Neutrophil (primary cell): Measurements from ENCODE around the gene PPP1R3C.

Experiments
- H3K27ac ChIP-seq: fragments of 200-600 bp; sonication (generic); 2 replicates; pipeline ENCODE4 v1.5.1; 2016; ENCODE audit warnings: mild to moderate bottlenecking, moderate library complexity
- H3K27me3 ChIP-seq: fragments of 200-600 bp; sonication (generic); 2 replicates; pipeline ENCODE4 v1.6.0; 2016; ENCODE audit warnings: mild to moderate bottlenecking
- H3K36me3 ChIP-seq: fragments of 200-600 bp; sonication (generic); 2 replicates; pipeline ENCODE4 v1.5.1; 2017
- H3K4me1 ChIP-seq, 2 experiments: fragments of 200-600 bp in 1 of 2; sonication (generic) in 1 of 2; 1 replicate in 1 of 2; 2 replicates in 1 of 2; pipeline versions ENCODE4 v1.5.1 to v1.6.1; 2013 to 2016; ENCODE audit warnings: low read depth in 1 of 2, low read length in 1 of 2, mild to moderate bottlenecking in 1 of 2, moderate library complexity in 1 of 2; ENCODE audit not compliant: control insufficient read depth in 1 of 2, insufficient read depth in 1 of 2
- H3K4me3 ChIP-seq, 2 experiments: fragments of 200-600 bp in 1 of 2; sonication (generic) in 1 of 2; 1 replicate in 1 of 2; 2 replicates in 1 of 2; pipeline ENCODE4 v1.5.1; 2013 to 2016; ENCODE audit warnings: low read depth in 1 of 2, low read length in 1 of 2, mild to moderate bottlenecking in 1 of 2, moderate library complexity in 1 of 2
- H3K9me3 ChIP-seq: fragments of 200-600 bp; sonication (generic); 2 replicates; pipeline ENCODE4 v1.5.1; 2016
- TF ChIP-seq, protein P1 (sequence below): fragments of 200-600 bp; sonication (generic); IDR thresholded peaks from 2 replicates; pipeline ENCODE4 v1.5.1; 2016; ENCODE audit warnings: antibody characterized with exemption

Gene PPP1R3C

DNA sequence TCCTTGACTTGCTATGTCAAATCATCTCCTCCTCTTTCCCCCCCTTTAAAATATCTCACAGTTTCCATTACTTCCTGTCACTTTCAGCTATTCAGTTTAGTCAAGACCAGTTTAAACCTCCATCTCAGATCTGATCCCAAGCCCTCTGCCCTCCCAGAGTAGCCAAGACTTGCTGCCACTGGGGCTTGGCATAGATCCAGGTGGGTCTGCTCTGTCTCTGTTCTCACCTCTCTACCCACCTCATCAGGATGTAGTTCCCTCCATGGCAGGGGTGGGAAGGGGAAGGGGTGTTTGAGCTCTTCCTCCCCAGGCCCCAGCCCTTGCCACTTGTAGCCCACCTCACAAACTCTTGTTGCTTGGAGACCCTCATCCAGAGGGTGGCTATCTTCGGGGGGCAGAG is 22.0 kb downstream of the PPP1R3C start:
- Histone ChIP-seq H3K27ac (no peak overlapping the region), H3K36me3 (no peaks in the 10 kb centered on the region), H3K4me3 (no peak overlapping the region), H3K9me3 (no peaks in the 10 kb centered on the region), H3K27me3 (no peaks in the 10 kb centered on the region), H3K4me1 (no peaks in the 10 kb centered on the region)
- TF ChIP-seq, protein P1, sequence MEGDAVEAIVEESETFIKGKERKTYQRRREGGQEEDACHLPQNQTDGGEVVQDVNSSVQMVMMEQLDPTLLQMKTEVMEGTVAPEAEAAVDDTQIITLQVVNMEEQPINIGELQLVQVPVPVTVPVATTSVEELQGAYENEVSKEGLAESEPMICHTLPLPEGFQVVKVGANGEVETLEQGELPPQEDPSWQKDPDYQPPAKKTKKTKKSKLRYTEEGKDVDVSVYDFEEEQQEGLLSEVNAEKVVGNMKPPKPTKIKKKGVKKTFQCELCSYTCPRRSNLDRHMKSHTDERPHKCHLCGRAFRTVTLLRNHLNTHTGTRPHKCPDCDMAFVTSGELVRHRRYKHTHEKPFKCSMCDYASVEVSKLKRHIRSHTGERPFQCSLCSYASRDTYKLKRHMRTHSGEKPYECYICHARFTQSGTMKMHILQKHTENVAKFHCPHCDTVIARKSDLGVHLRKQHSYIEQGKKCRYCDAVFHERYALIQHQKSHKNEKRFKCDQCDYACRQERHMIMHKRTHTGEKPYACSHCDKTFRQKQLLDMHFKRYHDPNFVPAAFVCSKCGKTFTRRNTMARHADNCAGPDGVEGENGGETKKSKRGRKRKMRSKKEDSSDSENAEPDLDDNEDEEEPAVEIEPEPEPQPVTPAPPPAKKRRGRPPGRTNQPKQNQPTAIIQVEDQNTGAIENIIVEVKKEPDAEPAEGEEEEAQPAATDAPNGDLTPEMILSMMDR, result no peak

GRCh38 chr10:91610444-91610843 is 22.4 kb downstream of the PPP1R3C start:
- TF ChIP-seq, protein P1, result no peak
- no peaks in the 10 kb centered on the region for H3K9me3 ChIP-seq
- H3K4me1 ChIP-seq, result no peaks in the 10 kb centered on the region
- no peak overlapping the region for H3K4me3 ChIP-seq
- H3K27me3 ChIP-seq, result no peaks in the 10 kb centered on the region
- no peaks in the 10 kb centered on the region for H3K36me3 ChIP-seq
- H3K27ac ChIP-seq, result no peak overlapping the region

DNA sequence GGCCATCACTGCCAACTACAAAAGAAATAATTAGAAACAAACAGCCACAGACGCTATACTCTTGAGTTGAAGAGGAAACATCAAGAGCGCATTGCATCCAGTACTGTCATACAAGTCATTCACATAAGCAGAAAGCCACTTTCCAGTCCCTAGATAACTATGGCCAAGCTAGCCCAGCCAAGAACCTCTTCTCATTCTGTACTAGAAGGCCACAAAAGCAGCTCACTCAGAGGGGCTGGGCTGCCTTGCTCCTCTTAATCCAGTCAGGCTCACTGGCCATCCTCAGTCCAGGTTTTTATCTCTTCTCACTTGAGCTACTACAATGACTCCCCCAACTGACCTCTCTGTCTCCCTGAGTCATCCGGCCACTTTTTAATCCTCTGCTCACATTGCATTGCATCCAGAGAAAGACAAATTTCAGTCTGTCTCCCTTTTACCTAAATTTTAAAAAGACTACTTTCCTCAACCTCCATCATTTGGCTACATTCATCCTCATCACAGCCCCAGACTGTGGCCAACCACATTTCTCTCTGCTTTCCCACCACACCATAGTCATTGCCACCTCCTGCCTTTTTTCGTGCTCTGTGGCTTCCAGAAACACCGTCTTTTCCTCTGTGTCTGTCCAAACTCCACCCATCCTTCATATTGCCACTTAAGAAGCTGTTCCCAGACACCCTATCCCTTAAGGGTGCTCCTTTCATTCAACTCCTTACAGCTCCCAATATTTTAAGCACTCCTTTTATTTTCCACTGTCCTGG is 25.0 kb downstream of the PPP1R3C start:
- H3K27ac ChIP-seq, result no peak overlapping the region
- no peaks in the 10 kb centered on the region for H3K4me1 ChIP-seq

GRCh38 chr10:91605968-91606367 is 26.9 kb downstream of the PPP1R3C start:
- H3K4me1 ChIP-seq, result no peaks in the 10 kb centered on the region
- no peaks in the 10 kb centered on the region for H3K27me3 ChIP-seq
- no peak overlapping the region for H3K4me3 ChIP-seq
- no peaks in the 10 kb centered on the region for H3K9me3 ChIP-seq
- H3K27ac ChIP-seq, result no peak overlapping the region
- TF ChIP-seq, protein P1, result no peak
- no peaks in the 10 kb centered on the region for H3K36me3 ChIP-seq

More for the DNA sequence above, 25.0 kb downstream of the PPP1R3C start:
- Histone ChIP-seq H3K27me3 (no peaks in the 10 kb centered on the region), H3K9me3 (no peaks in the 10 kb centered on the region), H3K36me3 (no peaks in the 10 kb centered on the region), H3K4me3 (no peak overlapping the region)
- TF ChIP-seq, protein P1, result no peak

DNA sequence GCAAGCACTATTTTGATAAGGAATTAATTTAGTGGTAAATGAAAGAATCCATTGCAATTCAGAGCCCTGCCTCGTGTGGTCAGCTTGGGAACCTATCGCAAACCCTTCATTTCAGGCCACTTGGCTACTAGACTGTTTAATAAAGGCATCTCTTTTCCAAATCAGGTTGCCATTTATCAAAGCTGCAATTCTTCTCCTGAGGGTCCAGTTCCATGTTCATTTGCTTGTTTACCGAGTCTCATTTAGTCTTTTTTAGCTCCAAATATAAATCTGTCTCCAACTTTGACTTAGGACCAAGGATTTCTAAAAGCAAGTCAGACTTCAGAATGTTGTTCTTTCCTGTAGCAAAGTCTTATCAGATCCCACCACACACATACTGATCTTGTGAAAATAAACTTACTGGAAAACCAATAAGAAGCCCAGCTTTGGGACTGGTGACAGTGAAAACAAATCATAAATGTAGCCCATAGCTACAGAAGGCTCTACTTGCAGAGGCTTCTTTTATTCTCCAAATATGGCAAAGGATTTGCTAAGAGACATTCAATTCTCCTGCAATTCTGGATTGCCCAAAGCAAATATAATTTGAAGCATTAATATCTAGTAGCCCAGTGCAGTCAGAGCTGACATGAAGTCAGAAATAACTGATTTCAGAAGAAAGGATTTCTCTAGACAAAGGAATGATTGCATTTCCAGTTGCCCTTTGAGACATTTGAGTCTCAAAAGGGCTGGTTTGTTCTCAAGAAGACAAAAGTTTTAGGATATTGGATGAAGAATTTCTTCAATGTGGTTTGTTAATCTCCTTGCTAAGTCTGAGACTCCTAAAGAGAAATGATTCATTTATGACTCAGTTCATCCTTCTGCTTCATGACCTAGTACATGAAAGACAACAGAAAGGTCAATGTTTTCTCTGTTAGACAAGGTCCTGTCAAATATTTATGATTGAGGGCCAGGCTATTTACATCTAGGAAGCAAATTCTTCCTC is 28.0 kb downstream of the PPP1R3C start:
- TF ChIP-seq, protein P1, result no peak
- Histone ChIP-seq H3K27me3 (no peaks in the 10 kb centered on the region), H3K36me3 (no peaks in the 10 kb centered on the region), H3K9me3 (no peaks in the 10 kb centered on the region), H3K27ac (no peak overlapping the region), H3K4me1 (no peaks in the 10 kb centered on the region), H3K4me3 (no peak overlapping the region)
